Measurements from ENCODE around the gene NKAIN4. TPM values are rescaled to one million over a fixed set of nuclear protein-coding genes. Genes with fewer than 3 reads are reported as not detected.

NKAIN4 gene
- total RNA-seq, 1 experiment from 2014 or later, result not detected

- Mint-ChIP-seq H3K9me3 (ENCODE audit: low read depth, unreplicated experiment) (no peaks in the 10 kb centered on the region), H3K27ac (ENCODE audit: unreplicated experiment) (no peak overlapping the region), H3K4me1 (ENCODE audit: low read depth, unreplicated experiment) (peaks cover 29% of the 10 kb centered on the region), H3K4me3 (ENCODE audit: low read depth, unreplicated experiment) (no peak overlapping the region), H3K36me3 (ENCODE audit: insufficient read depth, unreplicated experiment) (peaks cover 9% of the 10 kb centered on the region), H3K27me3 (ENCODE audit: unreplicated experiment) (peaks cover 17% of the 10 kb centered on the region)
- BruUV-seq (replicated peaks), result no TSS peak
- peak; percentile 36 for DNase-seq
- CTCF ChIA-PET, result interaction anchor here (1.9 to 4.6 kb wide), 2 partner anchors 7 to 15 kb away, joined by 4 to 68 read pairs; partner anchors contain the start of gene BIRC7
- no peak for TF ChIP-seq CTCF (IDR thresholded peaks at IDR 0.05; ENCODE audit: unreplicated experiment)
- intact Hi-C loops (cut with micrococcal nuclease; ENCODE audit: unreplicated experiment), result no loop called here
Measured at GRCh38 chr20:63226042-63226943, 28.0 kb downstream of the NKAIN4 start.

GRCh38 chr20:63225082-63225454, 29.2 kb downstream of the NKAIN4 start:
- Mint-ChIP-seq H3K9me3 (ENCODE audit: low read depth, unreplicated experiment) (no peaks in the 10 kb centered on the region), H3K4me3 (ENCODE audit: low read depth, unreplicated experiment) (peak overlapping the region; percentile 4), H3K27me3 (ENCODE audit: unreplicated experiment) (peaks cover 29% of the 10 kb centered on the region), H3K36me3 (ENCODE audit: insufficient read depth, unreplicated experiment) (peaks cover 9% of the 10 kb centered on the region), H3K27ac (ENCODE audit: unreplicated experiment) (no peak overlapping the region), H3K4me1 (ENCODE audit: low read depth, unreplicated experiment) (peaks cover 24% of the 10 kb centered on the region)
- no peak for DNase-seq
- CTCF ChIA-PET, result interaction anchor here (0.7 to 4.6 kb wide), 10 partner anchors 9 to 157 kb away, joined by 3 to 68 read pairs (median 9); partner anchors contain the start of genes BIRC7 and NKAIN4
- TF ChIP-seq CTCF (IDR thresholded peaks at IDR 0.05; ENCODE audit: unreplicated experiment), result no peak
- no TSS peak for BruUV-seq (replicated peaks)
- intact Hi-C loops (cut with micrococcal nuclease; ENCODE audit: unreplicated experiment), result no loop called here

GRCh38 chr20:63224412-63225081, 29.7 kb downstream of the NKAIN4 start:
- H3K4me1 Mint-ChIP-seq (ENCODE audit: low read depth, unreplicated experiment), result peaks cover 24% of the 10 kb centered on the region
- peaks cover 34% of the 10 kb centered on the region for H3K27me3 Mint-ChIP-seq (ENCODE audit: unreplicated experiment)
- peak overlapping the region; percentile 4 for H3K4me3 Mint-ChIP-seq (ENCODE audit: low read depth, unreplicated experiment)
- peaks cover 9% of the 10 kb centered on the region for H3K36me3 Mint-ChIP-seq (ENCODE audit: insufficient read depth, unreplicated experiment)
- BruUV-seq (replicated peaks), result no TSS peak
- TF ChIP-seq CTCF (IDR thresholded peaks at IDR 0.05; ENCODE audit: unreplicated experiment), result no peak
- peak; percentile 82 for DNase-seq
- intact Hi-C loops (cut with micrococcal nuclease; ENCODE audit: unreplicated experiment), result loop anchor here (5.0 kb wide), 2 partner anchors 158 to 313 kb away; partner anchors contain the start of gene PTK6
- no peak overlapping the region for H3K27ac Mint-ChIP-seq (ENCODE audit: unreplicated experiment)
- no peaks in the 10 kb centered on the region for H3K9me3 Mint-ChIP-seq (ENCODE audit: low read depth, unreplicated experiment)
- CTCF ChIA-PET, result interaction anchor here (0.6 to 4.6 kb wide), 16 partner anchors 9 to 157 kb away, joined by 3 to 68 read pairs (median 6); partner anchors contain the start of genes BIRC7 and NKAIN4

GRCh38 chr20:63223826-63224207, 30.4 kb downstream of the NKAIN4 start:
- CTCF ChIA-PET, result interaction anchor here (0.6 to 4.6 kb wide), 26 partner anchors 9 to 349 kb away, joined by 3 to 68 read pairs (median 5); partner anchors contain the start of genes ARFGAP1, BIRC7 and NKAIN4
- Mint-ChIP-seq H3K27me3 (ENCODE audit: unreplicated experiment) (peaks cover 36% of the 10 kb centered on the region), H3K9me3 (ENCODE audit: low read depth, unreplicated experiment) (no peaks in the 10 kb centered on the region), H3K4me3 (ENCODE audit: low read depth, unreplicated experiment) (no peak overlapping the region), H3K36me3 (ENCODE audit: insufficient read depth, unreplicated experiment) (peaks cover 6% of the 10 kb centered on the region), H3K27ac (ENCODE audit: unreplicated experiment) (no peak overlapping the region), H3K4me1 (ENCODE audit: low read depth, unreplicated experiment) (peaks cover 24% of the 10 kb centered on the region)
- DNase-seq, result no peak
- intact Hi-C loops (cut with micrococcal nuclease; ENCODE audit: unreplicated experiment), result loop anchor here (5.0 kb wide), 2 partner anchors 158 to 313 kb away; partner anchors contain the start of gene PTK6
- BruUV-seq (replicated peaks), result no TSS peak
- no peak for TF ChIP-seq CTCF (IDR thresholded peaks at IDR 0.05; ENCODE audit: unreplicated experiment)
